ENCODE measurements around the gene STT3B. TPM values are rescaled to one million over a fixed set of nuclear protein-coding genes. Genes with fewer than 3 reads are reported as not detected.

The STT3B gene
- total and polyA plus RNA-seq, 7 donors, result 10.8 to 107 (median 64.1) TPM

DNA sequence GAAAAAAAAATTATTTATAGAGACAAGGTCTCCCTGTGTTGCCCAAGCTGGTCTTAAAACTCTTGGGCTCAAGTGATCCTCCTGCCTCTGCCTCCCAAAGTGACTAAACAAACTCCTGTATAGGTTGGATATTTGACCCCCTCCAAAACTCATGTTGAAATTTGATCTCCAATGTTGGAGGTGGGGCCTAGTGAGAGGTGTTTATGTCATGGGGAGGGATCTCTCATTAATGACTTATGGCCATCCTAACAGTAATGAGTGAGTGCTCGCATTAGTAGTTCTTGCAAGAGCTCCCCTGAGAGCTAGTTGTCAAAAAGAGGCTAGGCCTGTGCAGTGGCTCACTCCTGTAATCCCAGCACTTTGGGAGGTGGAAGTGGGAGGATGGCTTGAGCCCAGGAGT is 141.2 kb downstream of the STT3B start:
- Histone ChIP-seq H3K4me1 (no peaks in the 10 kb centered on the region), H3K9me3 (no peaks in the 10 kb centered on the region), H3K36me3 (no peaks in the 10 kb centered on the region), H3K27ac (no peak overlapping the region), H3K27me3 (no peaks in the 10 kb centered on the region), H3K4me3 (no peak overlapping the region)
- intact Hi-C loops (cut with DNase I), result no loop called here
- 95% methylated on average over 1 of the region's 1 CpG for WGBS, 2 donors
- TF ChIP-seq POLR2A (IDR thresholded peaks at IDR 0.05) (no peak), POLR2AphosphoS5 (IDR thresholded peaks at IDR 0.05) (no peak), EP300 (IDR thresholded peaks at IDR 0.05) (no peak)
- TF ChIP-seq, protein P1, sequence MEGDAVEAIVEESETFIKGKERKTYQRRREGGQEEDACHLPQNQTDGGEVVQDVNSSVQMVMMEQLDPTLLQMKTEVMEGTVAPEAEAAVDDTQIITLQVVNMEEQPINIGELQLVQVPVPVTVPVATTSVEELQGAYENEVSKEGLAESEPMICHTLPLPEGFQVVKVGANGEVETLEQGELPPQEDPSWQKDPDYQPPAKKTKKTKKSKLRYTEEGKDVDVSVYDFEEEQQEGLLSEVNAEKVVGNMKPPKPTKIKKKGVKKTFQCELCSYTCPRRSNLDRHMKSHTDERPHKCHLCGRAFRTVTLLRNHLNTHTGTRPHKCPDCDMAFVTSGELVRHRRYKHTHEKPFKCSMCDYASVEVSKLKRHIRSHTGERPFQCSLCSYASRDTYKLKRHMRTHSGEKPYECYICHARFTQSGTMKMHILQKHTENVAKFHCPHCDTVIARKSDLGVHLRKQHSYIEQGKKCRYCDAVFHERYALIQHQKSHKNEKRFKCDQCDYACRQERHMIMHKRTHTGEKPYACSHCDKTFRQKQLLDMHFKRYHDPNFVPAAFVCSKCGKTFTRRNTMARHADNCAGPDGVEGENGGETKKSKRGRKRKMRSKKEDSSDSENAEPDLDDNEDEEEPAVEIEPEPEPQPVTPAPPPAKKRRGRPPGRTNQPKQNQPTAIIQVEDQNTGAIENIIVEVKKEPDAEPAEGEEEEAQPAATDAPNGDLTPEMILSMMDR (IDR thresholded peaks at IDR 0.05), result no peak
- DNase-seq, result no peak

DNA sequence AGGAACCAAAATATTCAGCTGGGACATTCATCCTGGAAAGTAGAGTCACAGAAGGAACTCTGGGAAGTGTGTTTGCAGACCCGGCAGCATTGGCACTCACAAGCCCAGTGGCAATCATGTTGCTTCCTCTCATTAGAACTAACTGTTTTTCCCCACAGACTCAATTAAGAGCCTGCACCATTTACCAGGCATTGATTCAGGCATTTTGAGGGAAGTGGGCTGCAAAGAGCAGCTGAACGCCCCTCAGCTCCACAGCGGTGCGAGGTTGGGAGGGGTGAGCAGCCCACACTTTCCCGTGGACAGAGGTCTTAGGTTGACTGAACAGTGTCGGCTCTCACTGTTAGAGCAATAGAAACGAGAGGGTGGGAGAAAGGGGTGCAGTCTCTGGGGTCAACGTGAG is 143.8 kb downstream of the STT3B start:
- intact Hi-C loops (cut with DNase I), result no loop called here
- WGBS, 2 donors, result 88 to 95% methylated on average over 8 of the region's 8 CpGs
- H3K36me3 ChIP-seq, result no peaks in the 10 kb centered on the region

DNA sequence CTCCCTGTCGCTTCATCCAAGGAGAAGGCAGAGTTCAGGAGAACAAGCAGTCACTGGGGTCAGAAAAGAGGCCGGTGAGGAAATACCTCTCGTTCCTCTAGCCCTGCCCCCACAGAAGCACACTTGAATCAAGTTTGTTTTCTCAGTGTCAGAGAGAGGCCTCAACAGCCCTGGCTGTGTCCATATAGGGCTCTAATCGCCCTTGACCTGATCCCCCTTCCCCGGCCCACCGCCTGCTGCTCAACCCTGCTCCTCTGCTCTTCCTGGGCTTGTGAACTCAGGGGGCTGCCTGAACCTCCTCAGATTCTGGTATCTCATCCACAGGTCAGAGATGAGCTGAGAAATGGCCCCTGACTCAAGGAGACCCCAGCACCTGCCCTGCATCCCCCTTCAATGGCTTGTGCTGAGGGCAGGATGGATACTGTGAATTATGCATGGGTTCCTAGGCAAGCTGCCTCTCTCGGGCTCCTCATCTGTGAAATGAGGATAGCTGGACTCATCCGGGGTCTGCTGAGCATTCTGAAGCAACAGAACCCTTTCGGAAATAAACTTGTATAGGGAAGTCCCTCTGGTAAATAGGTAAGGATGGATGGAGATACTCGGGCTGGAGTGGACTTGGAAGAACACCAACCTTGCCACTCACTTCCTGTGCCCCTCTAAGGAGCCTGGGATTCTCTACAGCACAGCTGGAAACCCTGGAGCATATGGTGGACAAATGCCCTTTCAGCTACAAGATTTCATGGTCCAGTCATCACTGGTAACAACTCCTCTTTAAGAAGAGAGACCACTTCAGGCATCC is 147.5 kb downstream of the STT3B start:
- Histone ChIP-seq H3K27ac (no peak overlapping the region), H3K4me3 (no peak overlapping the region), H3K9me3 (no peaks in the 10 kb centered on the region), H3K27me3 (no peaks in the 10 kb centered on the region), H3K36me3 (peaks cover 0 to 11% (median 0%) of the 10 kb centered on the region in 4 donors), H3K4me1 (no peaks in the 10 kb centered on the region)
- intact Hi-C loops (cut with DNase I), result no loop called here
- DNase-seq, result no peak
- TF ChIP-seq, protein P1 (IDR thresholded peaks at IDR 0.05), result no peak
- no peak for TF ChIP-seq POLR2AphosphoS5 (IDR thresholded peaks at IDR 0.05)
- WGBS, 2 donors, result 93 to 95% methylated on average over 10 of the region's 10 CpGs

More for the DNA sequence above, 143.8 kb downstream of the STT3B start:
- TF ChIP-seq, protein P1 (IDR thresholded peaks at IDR 0.05), result no peak
- no peak for DNase-seq
- Histone ChIP-seq H3K27me3 (no peaks in the 10 kb centered on the region), H3K4me3 (no peak overlapping the region), H3K9me3 (no peaks in the 10 kb centered on the region), H3K27ac (no peak overlapping the region), H3K4me1 (no peaks in the 10 kb centered on the region)
